Upper lobe of left lung (tissue), 6 donors: ENCODE measurements around the gene DIP2C. TPM values are rescaled to one million over a fixed set of nuclear protein-coding genes. Genes with fewer than 3 reads are reported as not detected.
A peak's percentile ranks its signal among the peaks of the same experiment; 100 is the strongest.

ENCODE experiments used
- ATAC-seq, 2 donors: fragments of 200-7000 bp; cut with Tn5 transposase; one replicate each; pipeline ENCODE4 v1.9.1; 2022; ENCODE audit warnings: mild to moderate bottlenecking in 2 of 2, moderate library complexity in 2 of 2; ENCODE audit not compliant: low FRiP score in 2 of 2
- DNase-seq, 2 donors: peaks; one replicate each; pipeline ENCODE4 v3.0.0-alpha.2; 2019 to 2020
- H3K27ac ChIP-seq, 4 donors: fragments of 200-600 bp; sonication (generic); one replicate each; pipeline ENCODE4 v1.5.1; 2016 to 2019
- H3K27me3 ChIP-seq, 4 donors: fragments of 200-600 bp; sonication (generic); one replicate each; pipeline ENCODE4 v1.5.1; 2017 to 2019
- H3K36me3 ChIP-seq, 4 donors: fragments of 200-600 bp; sonication (generic); one replicate each; pipeline ENCODE4 v1.5.1; 2016 to 2019
- H3K4me1 ChIP-seq, 4 donors: fragments of 200-600 bp; sonication (generic); one replicate each; pipeline ENCODE4 v1.5.1; 2018 to 2019
- H3K4me3 ChIP-seq, 4 donors: fragments of 200-600 bp; sonication (generic); one replicate each; pipeline ENCODE4 v1.5.1; 2017 to 2019; ENCODE audit warnings: mild to moderate bottlenecking in 2 of 4, moderate library complexity in 1 of 4
- H3K9me3 ChIP-seq, 4 donors: fragments of 200-600 bp; sonication (generic); one replicate each; pipeline ENCODE4 v1.5.1; 2018 to 2019
- CTCF ChIP-seq, 6 experiments: fragments of 450-650 bp in 4 of 6; fragments of 200-600 bp in 2 of 6; sonication (generic) in 2 of 6; IDR thresholded peaks; one replicate each; pipeline ENCODE4 v1.5.1; 2016 to 2019; ENCODE audit warnings: antibody characterized with exemption in 6 of 6
- EP300 ChIP-seq, 4 donors: sonication (generic); formaldehyde crosslinking; IDR thresholded peaks; one replicate each; pipeline ENCODE4 v1.5.1; 2017; ENCODE audit warnings: antibody characterized with exemption in 4 of 4, control low read depth in 2 of 4
- POLR2A ChIP-seq, 4 donors: fragments of 450-650 bp; IDR thresholded peaks; one replicate each; pipeline ENCODE4 v1.5.1; 2016 to 2017; ENCODE audit warnings: antibody characterized with exemption in 4 of 4, mild to moderate bottlenecking in 2 of 4
- POLR2AphosphoS5 ChIP-seq, 2 donors: sonication (generic); formaldehyde crosslinking; IDR thresholded peaks; one replicate each; pipeline ENCODE4 v1.5.1; 2017; ENCODE audit warnings: antibody characterized with exemption in 2 of 2
- WGBS, 2 donors: methylation state at CpG; one replicate each; pipeline ENCODE4 v1.1.5; 2017 to 2018; 5-methylcytosine and 5-hydroxymethylcytosine counted together
- total RNA-seq, 6 donors: library from RNA; depleted of rRNA in 4 of 6; stranded (reverse); fragments of >200 nt in 4 of 6; gene quantifications; one replicate each; pipeline versions ENCODE4 v1.1.0 to v1.2.1, GENCODE V29; 2016 to 2021
- donor health status: DM: no; HTN: no; CAD: no; lungs with moderate emphysema.
- donor health status: DM: no; HTN: yes; CAD: no; lungs with severe emphysema.

The DIP2C gene
- total RNA-seq, 6 donors from 2014 or later, result 11.6 to 32.5 (median 14.7) TPM

GRCh38 chr10:728603-729002 is 39.1 kb upstream of the DIP2C start:
- Histone ChIP-seq H3K27me3 (no peaks in the 10 kb centered on the region), H3K9me3 (no peaks in the 10 kb centered on the region), H3K36me3 (no peaks in the 10 kb centered on the region), H3K4me1 (no peaks in the 10 kb centered on the region), H3K27ac (no peak overlapping the region), H3K4me3 (no peak overlapping the region)
- WGBS, 2 donors, result 50 to 73% methylated on average over 4 to 5 of the region's 8 CpGs
- no peak for ATAC-seq
- DNase-seq, result no peak
- no peak for TF ChIP-seq CTCF (IDR thresholded peaks at IDR 0.05)
- TF ChIP-seq POLR2AphosphoS5 (IDR thresholded peaks at IDR 0.05), result no peak
- TF ChIP-seq EP300 (IDR thresholded peaks at IDR 0.05), result no peak
- no peak for TF ChIP-seq POLR2A (IDR thresholded peaks at IDR 0.05)

GRCh38 chr10:727162-727790 is 37.8 kb upstream of the DIP2C start:
- no peaks in the 10 kb centered on the region for H3K36me3 ChIP-seq
- WGBS, 2 donors, result 64 to 67% methylated on average over 12 to 15 of the region's 15 CpGs
- H3K9me3 ChIP-seq, result no peaks in the 10 kb centered on the region
- H3K4me1 ChIP-seq, result no peaks in the 10 kb centered on the region
- no peak overlapping the region for H3K4me3 ChIP-seq
- ATAC-seq (no peak), DNase-seq (no peak)
- TF ChIP-seq CTCF (IDR thresholded peaks at IDR 0.05) (no peak), POLR2AphosphoS5 (IDR thresholded peaks at IDR 0.05) (no peak), POLR2A (IDR thresholded peaks at IDR 0.05) (no peak), EP300 (IDR thresholded peaks at IDR 0.05) (no peak)
- no peaks in the 10 kb centered on the region for H3K27me3 ChIP-seq
- no peak overlapping the region for H3K27ac ChIP-seq

GRCh38 chr10:725786-726185 is 36.3 kb upstream of the DIP2C start:
- ATAC-seq (peak; percentile 27 to 71), DNase-seq (no peak)
- WGBS, 2 donors, result 49 to 79% methylated on average over 9 to 11 of the region's 11 CpGs
- no peak for TF ChIP-seq POLR2A (IDR thresholded peaks at IDR 0.05)
- TF ChIP-seq POLR2AphosphoS5 (IDR thresholded peaks at IDR 0.05), result no peak
- TF ChIP-seq EP300 (IDR thresholded peaks at IDR 0.05), result no peak
- no peak for TF ChIP-seq CTCF (IDR thresholded peaks at IDR 0.05)
- no peaks in the 10 kb centered on the region for H3K4me1 ChIP-seq
- no peak overlapping the region for H3K4me3 ChIP-seq
- no peaks in the 10 kb centered on the region for H3K9me3 ChIP-seq
- no peaks in the 10 kb centered on the region for H3K27me3 ChIP-seq
- no peak overlapping the region for H3K27ac ChIP-seq
- no peaks in the 10 kb centered on the region for H3K36me3 ChIP-seq

GRCh38 chr10:725302-725701 is 35.8 kb upstream of the DIP2C start:
- Histone ChIP-seq H3K27me3 (no peaks in the 10 kb centered on the region), H3K4me3 (no peak overlapping the region), H3K36me3 (no peaks in the 10 kb centered on the region), H3K4me1 (no peaks in the 10 kb centered on the region), H3K9me3 (no peaks in the 10 kb centered on the region), H3K27ac (no peak overlapping the region)
- DNase-seq, result peak in 1 of 2 donors; percentile 37
- ATAC-seq, result no peak
- TF ChIP-seq POLR2A (IDR thresholded peaks at IDR 0.05) (no peak), EP300 (IDR thresholded peaks at IDR 0.05) (no peak), CTCF (IDR thresholded peaks at IDR 0.05) (no peak), POLR2AphosphoS5 (IDR thresholded peaks at IDR 0.05) (no peak)
- 69 to 76% methylated on average over 10 to 12 of the region's 12 CpGs for WGBS, 2 donors

GRCh38 chr10:723973-724372 is 34.5 kb upstream of the DIP2C start:
- no peaks in the 10 kb centered on the region for H3K27me3 ChIP-seq
- no peak overlapping the region for H3K27ac ChIP-seq
- WGBS, 2 donors, result 93% methylated on average over 13 of the region's 16 CpGs
- H3K9me3 ChIP-seq, result no peaks in the 10 kb centered on the region
- DNase-seq, result no peak
- no peak for TF ChIP-seq POLR2AphosphoS5 (IDR thresholded peaks at IDR 0.05)
- TF ChIP-seq CTCF (IDR thresholded peaks at IDR 0.05), result no peak
- no peak for TF ChIP-seq POLR2A (IDR thresholded peaks at IDR 0.05)
- no peak for TF ChIP-seq EP300 (IDR thresholded peaks at IDR 0.05)
- no peaks in the 10 kb centered on the region for H3K36me3 ChIP-seq
- no peak for ATAC-seq
- no peaks in the 10 kb centered on the region for H3K4me1 ChIP-seq
- H3K4me3 ChIP-seq, result no peak overlapping the region
